Pulmonary artery endothelial cell (primary cell): ENCODE results near the gene NEU4. TPM values are rescaled to one million over a fixed set of nuclear protein-coding genes. Genes with fewer than 3 reads are reported as not detected.
"Not testable (repeated sequence)": the region's sequence is repeated elsewhere in the genome, so short reads cannot be mapped to it uniquely, and the experiment has no call there.

Experiments used
- DNase-seq: peaks from one replicate; pipeline ENCODE4 v3.0.0-alpha.2; 2011; ENCODE audit warnings: low read depth, low spot score
- total RNA-seq: library from RNA; depleted of rRNA; stranded (reverse); fragments of >200 nt; gene quantifications from 2 replicates; pipeline ENCODE4 v1.2.3, GENCODE V29; 2014

NEU4 gene
- total RNA-seq, 1 donor from 2014 or later: not detected

- no peak for DNase-seq
Measured at GRCh38 chr2:241774419-241775222, 34.4 kb upstream of the NEU4 start.

GRCh38 chr2:241775223-241776177 lies 33.5 kb upstream of the NEU4 start:
- DNase-seq: no peak

- no peak for DNase-seq
Measured at GRCh38 chr2:241776336-241777169, 32.4 kb upstream of the NEU4 start, which contains the start of gene GAL3ST2. Gene GAL3ST2 (plus strand): TSS chr2:241776822. CDS start chr2:241776956, 134 bp downstream.

GRCh38 chr2:241777170-241777685 lies 31.8 kb upstream of the NEU4 start:
- DNase-seq: no peak

DNA sequence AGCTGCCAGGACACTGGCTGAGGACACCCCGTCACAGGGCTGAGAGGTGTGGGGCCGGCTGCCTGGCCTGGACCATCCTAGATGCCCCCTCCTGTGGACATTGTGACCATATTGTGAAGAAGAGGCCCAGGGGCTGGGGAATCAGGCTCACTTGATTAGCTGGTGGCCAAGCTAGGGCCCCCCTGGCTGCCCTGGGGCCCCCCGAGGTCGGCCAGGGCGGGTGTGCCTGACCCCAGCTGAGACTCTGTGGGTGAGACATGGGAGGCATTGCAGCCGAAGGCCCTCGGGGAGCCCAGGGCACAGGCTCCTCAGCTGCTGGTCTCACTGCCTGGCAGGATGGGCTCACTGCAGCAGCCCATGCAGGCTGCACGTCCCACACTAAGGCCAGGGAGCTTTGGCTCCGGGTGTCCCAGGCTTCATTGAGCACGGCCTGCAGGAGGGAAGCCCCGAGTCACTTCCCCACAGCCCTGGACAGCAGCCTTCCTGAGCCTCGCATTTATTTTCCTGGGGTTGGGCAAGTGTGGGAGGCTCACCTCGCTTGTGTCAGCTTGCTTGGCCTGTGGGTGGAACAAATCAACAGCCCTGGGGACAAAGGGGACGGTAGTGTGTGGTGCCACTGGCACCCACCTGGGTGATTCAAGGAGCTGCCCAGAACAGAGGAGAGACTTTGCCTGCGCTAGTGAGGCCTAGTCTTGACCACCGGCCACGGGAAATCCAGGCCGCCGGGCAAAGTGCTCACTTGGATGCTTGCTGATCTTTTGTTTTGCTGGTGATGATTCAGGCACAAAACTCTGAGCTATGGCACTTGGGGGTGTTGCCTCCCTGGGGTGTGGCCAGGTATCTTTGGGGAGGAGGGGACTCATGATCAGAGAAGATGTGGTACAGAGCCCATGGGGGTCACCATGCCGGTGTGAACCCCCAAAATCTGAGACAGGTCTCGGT lies 31.0 kb upstream of the NEU4 start:
- DNase-seq: no peak

DNA sequence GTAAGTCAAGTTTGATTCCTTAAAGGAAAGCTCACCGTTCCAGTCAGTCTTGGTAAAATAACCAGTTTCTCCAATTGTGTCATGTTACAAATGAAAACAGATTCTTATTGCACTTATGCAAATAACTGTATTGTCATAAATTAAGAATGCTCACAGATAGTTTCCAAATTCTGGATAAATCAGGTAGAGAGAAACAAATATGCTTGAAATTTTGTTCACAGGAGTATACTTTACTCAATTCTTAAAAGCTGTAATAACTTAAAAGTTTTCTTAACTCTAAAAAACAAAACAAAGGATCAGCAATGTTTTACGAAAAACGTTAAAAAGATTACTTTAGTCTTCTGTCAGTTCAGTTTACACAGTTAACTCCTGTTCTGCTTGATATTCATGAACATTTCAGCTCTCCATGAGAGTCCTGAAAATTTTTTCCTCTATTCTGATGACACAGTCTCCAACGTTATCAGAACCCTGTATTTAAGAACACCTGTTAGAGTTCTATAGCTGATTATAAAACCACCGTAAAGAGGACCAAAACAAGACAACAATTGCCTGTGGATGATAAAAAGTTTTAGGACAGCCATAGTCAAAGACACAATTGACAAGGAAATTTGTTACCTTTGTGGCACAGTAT lies 27.9 kb upstream of the NEU4 start:
- no peak for DNase-seq

GRCh38 chr2:241782053-241782452 lies 26.9 kb upstream of the NEU4 start:
- DNase-seq: not testable (repeated sequence)

GRCh38 chr2:241788135-241788534 lies 20.9 kb upstream of the NEU4 start:
- DNase-seq: no peak

DNA sequence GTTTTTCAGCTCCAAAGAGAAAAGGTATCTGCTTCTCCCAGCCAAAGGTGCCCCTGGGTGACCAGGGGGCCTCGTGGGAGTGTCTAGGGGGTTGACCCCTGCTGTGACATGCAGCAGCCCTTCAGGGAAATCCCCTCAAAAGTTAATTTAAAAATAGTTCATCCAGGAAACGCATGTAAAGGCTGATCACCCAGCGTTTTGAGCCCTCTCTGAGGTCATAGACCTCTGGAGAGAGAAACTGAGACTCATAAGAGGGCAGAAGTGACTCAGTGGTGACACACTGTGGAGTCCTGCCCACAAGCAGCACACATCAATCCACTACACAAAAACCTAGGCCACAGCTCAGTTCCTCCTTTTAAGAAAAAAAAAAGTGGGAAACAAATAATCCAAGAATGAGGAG lies 20.4 kb upstream of the NEU4 start:
- DNase-seq: no peak

DNA sequence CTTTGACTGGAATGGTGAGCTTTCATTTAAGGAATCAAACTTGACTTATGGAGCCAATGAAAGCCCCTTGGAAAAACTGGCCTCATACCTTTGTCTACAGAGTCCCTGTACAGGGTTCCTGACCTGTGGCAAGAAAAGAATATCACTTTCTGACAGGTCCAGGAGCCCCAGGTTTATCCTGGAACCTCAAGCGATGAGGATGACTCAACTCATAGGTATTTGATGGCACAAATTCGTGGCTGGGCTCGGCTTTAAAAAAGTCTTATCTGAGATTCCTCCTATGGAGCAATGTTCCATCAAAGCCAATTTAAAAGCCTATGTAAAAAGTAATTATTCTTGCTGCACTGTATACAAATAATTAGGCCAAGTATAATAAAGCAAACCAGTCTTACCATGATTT lies 17.6 kb upstream of the NEU4 start:
- not testable (repeated sequence) for DNase-seq

GRCh38 chr2:241793385-241793784 lies 15.6 kb upstream of the NEU4 start:
- DNase-seq: no peak

GRCh38 chr2:241794250-241794823 lies 14.7 kb upstream of the NEU4 start:
- no peak for DNase-seq

- DNase-seq: no peak
Measured at GRCh38 chr2:241795021-241795999, 13.7 kb upstream of the NEU4 start.

DNA sequence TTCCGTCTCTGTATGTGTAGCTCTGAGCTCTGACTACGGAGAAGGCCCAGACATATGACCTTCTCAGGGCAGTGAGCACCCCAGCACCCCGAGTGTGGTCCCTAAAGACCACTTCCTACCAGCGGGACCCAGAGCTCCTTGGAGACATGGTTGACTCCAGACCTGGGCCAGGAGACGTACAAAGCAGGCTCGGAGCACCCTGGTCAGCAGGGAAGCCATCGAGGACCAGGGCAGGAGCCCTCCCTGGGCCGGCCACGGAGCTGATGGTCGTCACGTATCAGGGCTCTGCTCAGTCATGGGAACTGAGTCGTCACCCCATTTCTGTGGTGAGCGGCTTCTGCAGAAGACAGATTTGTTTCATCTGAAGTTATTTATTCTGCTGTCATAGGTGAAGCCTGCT lies 12.8 kb upstream of the NEU4 start:
- no peak for DNase-seq

DNA sequence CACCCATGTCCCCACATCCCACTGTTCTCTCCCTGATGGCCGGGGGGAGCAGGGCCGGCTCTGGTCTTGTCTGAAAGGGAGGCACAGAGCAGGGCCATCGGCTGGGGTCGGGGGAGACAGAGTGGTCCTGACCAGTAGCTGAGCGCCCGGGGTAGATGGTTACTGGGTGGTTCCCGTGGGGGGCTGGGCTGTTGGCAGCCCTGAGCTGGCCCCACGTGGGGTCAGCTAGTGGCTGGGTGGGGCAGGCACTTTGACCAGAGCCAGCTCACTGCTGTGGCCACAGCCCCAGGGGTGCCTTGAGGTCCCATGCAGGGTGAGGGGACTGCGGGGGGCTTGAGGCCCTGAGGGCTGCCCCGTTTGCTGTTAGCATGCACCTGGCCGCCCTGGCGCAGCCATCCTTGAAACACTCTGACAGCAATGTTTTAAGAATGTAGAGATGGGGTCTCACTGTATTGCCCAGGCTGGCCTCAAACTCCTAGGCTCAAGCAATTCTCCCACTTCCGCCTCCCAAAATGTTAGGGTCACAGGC lies 12.3 kb upstream of the NEU4 start:
- no peak for DNase-seq

DNA sequence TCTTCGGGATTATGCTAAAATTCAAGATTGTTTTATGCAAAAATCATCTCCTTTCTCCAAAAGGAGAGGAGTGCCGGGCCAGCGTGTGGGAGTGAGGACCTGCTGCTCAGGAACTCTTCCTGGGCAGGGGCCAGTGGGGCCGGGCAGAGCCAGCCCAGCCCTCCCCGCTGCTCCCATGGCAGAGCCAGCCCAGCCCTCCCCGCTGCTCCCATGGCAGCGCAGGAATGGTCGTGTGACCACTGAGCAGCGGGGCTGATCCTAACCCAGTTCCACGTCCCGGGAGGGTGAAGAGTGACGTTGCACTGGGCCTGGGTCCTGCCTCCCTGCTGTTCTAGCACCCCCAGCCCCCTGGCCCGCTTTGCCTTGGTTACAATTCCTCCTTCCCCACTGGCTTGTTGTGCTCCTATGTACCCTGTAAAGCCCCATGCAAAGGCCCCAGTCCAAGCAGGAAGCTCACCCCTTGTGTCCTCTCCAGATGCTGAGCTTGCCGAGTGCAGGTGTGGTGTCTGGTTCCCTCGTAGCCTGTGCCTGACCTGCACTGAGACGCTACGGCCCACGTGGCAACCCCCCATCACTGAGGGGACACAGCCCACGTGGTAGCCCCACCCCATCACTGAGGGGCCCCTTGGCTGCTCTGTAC lies 11.4 kb upstream of the NEU4 start:
- no peak for DNase-seq

GRCh38 chr2:241798081-241798630 lies 10.8 kb upstream of the NEU4 start:
- no peak for DNase-seq
